OCI-LY1 (cell line): Measurements from ENCODE around the gene RAB40C.

Experiments used
- H2AFZ ChIP-seq: fragments of 200-600 bp; sonication (generic), shearing (Covaris generic); 2 replicates; pipeline ENCODE4 v1.6.0; 2014; ENCODE audit warnings: antibody characterized with exemption, mild to moderate bottlenecking, low read length
- H3F3A ChIP-seq: fragments of 200-600 bp; sonication (generic), shearing (Covaris generic); 2 replicates; pipeline ENCODE4 v1.6.0; 2014; ENCODE audit warnings: mild to moderate bottlenecking, antibody characterized with exemption, low read length, moderate library complexity; ENCODE audit not compliant: insufficient read depth
- H3K27ac ChIP-seq: fragments of 200-600 bp; sonication (generic); 2 replicates; pipeline ENCODE4 v1.5.1; 2014; ENCODE audit warnings: low read length, mixed run types, mild to moderate bottlenecking, low read depth; ENCODE audit not compliant: poor library complexity, severe bottlenecking
- H3K27me3 ChIP-seq: fragments of 200-600 bp; sonication (generic); 2 replicates; pipeline ENCODE4 v1.6.0; 2014; ENCODE audit warnings: antibody characterized with exemption, mild to moderate bottlenecking, low read length, moderate library complexity; ENCODE audit not compliant: insufficient read depth
- H3K36me3 ChIP-seq: fragments of 200-600 bp; sonication (generic); 2 replicates; pipeline ENCODE4 v1.6.1; 2014; ENCODE audit warnings: mild to moderate bottlenecking, antibody characterized with exemption, low read length, moderate library complexity, mixed read lengths; ENCODE audit not compliant: insufficient read depth
- H3K4me1 ChIP-seq: fragments of 200-600 bp; sonication (generic); 2 replicates; pipeline ENCODE4 v1.5.1; 2014; ENCODE audit warnings: mild to moderate bottlenecking, low read length, moderate library complexity; ENCODE audit not compliant: insufficient read depth, severe bottlenecking
- H3K4me2 ChIP-seq: fragments of 200-600 bp; sonication (generic), shearing (Covaris generic); 2 replicates; pipeline ENCODE4 v1.6.1; 2014; ENCODE audit warnings: low read length
- H3K4me3 ChIP-seq: fragments of 200-600 bp; sonication (generic); 2 replicates; pipeline ENCODE4 v1.5.1; 2014; ENCODE audit warnings: low read length, low read depth, mild to moderate bottlenecking, mixed read lengths; ENCODE audit not compliant: poor library complexity, severe bottlenecking
- H3K79me2 ChIP-seq: fragments of 200-600 bp; shearing (Covaris generic); 2 replicates; pipeline ENCODE4 v1.6.1; 2016; ENCODE audit warnings: mixed run types, low read length, mixed read lengths; ENCODE audit not compliant: insufficient read depth
- H3K9ac ChIP-seq: fragments of 200-600 bp; sonication (generic), shearing (Covaris generic); 2 replicates; pipeline ENCODE4 v1.6.1; 2014; ENCODE audit warnings: mild to moderate bottlenecking, low read length, mixed read lengths
- H3K9me2 ChIP-seq: fragments of 200-600 bp; sonication (generic), shearing (Covaris generic); 2 replicates; pipeline ENCODE4 v1.6.1; 2014; ENCODE audit warnings: low read depth, mild to moderate bottlenecking, low read length, mixed read lengths
- H3K9me3 ChIP-seq: fragments of 200-600 bp; shearing (Covaris generic); 2 replicates; pipeline ENCODE4 v1.6.1; 2014; ENCODE audit warnings: low read length, mixed read lengths
- H4K20me1 ChIP-seq: fragments of 200-600 bp; sonication (generic), shearing (Covaris generic); 2 replicates; pipeline ENCODE4 v1.6.0; 2016; ENCODE audit warnings: mild to moderate bottlenecking, low read length; ENCODE audit not compliant: insufficient read depth
- EZH2 ChIP-seq: fragments of 200-600 bp; sonication (generic), shearing (Covaris generic); IDR thresholded peaks from 2 replicates; pipeline ENCODE4 v1.8.0; 2017; ENCODE audit warnings: borderline replicate concordance, mixed run types, mild to moderate bottlenecking, antibody characterized with exemption, low read length, moderate library complexity, mixed read lengths
- TF ChIP-seq, protein P1 (sequence below): fragments of 200-600 bp; sonication (generic), shearing (Covaris generic); IDR thresholded peaks from 2 replicates; pipeline ENCODE4 v1.5.1; 2017; ENCODE audit warnings: mild to moderate bottlenecking, antibody characterized with exemption, low read length, moderate library complexity, mixed read lengths

Gene RAB40C

DNA sequence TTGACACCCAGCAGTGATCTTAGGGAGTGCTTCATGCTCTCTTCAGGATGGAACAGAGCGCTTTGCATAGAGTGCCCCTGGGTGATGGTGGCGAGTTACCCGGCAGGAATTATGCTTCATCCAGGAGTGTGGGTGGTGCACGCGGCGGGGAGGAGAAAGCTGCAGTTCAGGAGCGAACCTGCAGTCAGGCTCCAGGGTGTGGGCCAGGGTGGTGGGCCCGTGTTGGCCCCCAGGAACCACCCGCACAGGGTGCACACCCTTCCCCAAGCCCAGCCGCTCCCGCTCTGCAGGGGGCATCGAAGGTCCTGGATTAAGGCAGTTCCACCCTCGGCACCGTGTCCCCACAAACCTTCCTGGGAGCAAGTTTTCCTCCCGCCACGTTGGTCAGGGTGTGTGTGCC, 3.9 kb downstream of the RAB40C start:
- H3K9me3 ChIP-seq, result no peaks in the 10 kb centered on the region
- H3K79me2 ChIP-seq, result no peaks in the 10 kb centered on the region
- H3K27me3 ChIP-seq, result no peaks in the 10 kb centered on the region
- H2AFZ ChIP-seq, result no peak overlapping the region
- H3K9me2 ChIP-seq, result no peaks in the 10 kb centered on the region
- H3K4me3 ChIP-seq, result no peak overlapping the region
- TF ChIP-seq EZH2, result no peak
- TF ChIP-seq, protein P1, sequence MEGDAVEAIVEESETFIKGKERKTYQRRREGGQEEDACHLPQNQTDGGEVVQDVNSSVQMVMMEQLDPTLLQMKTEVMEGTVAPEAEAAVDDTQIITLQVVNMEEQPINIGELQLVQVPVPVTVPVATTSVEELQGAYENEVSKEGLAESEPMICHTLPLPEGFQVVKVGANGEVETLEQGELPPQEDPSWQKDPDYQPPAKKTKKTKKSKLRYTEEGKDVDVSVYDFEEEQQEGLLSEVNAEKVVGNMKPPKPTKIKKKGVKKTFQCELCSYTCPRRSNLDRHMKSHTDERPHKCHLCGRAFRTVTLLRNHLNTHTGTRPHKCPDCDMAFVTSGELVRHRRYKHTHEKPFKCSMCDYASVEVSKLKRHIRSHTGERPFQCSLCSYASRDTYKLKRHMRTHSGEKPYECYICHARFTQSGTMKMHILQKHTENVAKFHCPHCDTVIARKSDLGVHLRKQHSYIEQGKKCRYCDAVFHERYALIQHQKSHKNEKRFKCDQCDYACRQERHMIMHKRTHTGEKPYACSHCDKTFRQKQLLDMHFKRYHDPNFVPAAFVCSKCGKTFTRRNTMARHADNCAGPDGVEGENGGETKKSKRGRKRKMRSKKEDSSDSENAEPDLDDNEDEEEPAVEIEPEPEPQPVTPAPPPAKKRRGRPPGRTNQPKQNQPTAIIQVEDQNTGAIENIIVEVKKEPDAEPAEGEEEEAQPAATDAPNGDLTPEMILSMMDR, result no peak
- no peak overlapping the region for H3K4me2 ChIP-seq
- no peak overlapping the region; the same call in 1 of the 2 replicates for H3K9ac ChIP-seq
- peaks cover 27% of the 10 kb centered on the region for H3K4me1 ChIP-seq
- no peaks in the 10 kb centered on the region for H4K20me1 ChIP-seq
- H3K27ac ChIP-seq, result no peak overlapping the region
- H3F3A ChIP-seq, result no peaks in the 10 kb centered on the region
- H3K36me3 ChIP-seq, result no peaks in the 10 kb centered on the region

DNA sequence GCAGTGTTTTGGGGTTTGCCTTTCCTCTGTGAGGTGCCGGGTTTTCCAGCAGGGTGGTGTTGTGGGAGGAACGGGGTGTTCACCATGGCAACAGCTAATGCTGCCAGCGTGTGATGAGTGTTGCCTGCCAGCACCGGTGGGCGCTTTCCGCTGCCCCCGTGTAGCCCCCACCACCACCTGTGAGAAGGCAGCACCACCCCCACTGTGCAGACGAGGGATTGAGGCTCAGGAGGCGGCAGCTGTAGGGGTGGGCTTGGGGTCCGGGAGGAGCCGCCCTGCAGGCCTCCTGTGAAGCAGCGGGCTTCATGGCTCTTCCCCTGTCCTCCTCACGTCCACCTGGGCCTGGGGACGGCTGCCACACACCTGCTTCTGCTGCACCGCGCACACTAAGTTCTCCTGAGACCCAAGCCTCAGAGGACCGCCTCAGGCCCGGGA, 5.2 kb downstream of the RAB40C start:
- no peak overlapping the region for H3K4me3 ChIP-seq
- H4K20me1 ChIP-seq, result no peaks in the 10 kb centered on the region
- TF ChIP-seq EZH2, result no peak
- TF ChIP-seq, protein P1, result no peak
- no peaks in the 10 kb centered on the region for H3K9me2 ChIP-seq
- H3K27me3 ChIP-seq, result no peaks in the 10 kb centered on the region
- H3K79me2 ChIP-seq, result no peaks in the 10 kb centered on the region
- H3K27ac ChIP-seq, result no peak overlapping the region
- no peak overlapping the region for H2AFZ ChIP-seq
- H3K36me3 ChIP-seq, result no peaks in the 10 kb centered on the region
- H3K9ac ChIP-seq, result no peak overlapping the region
- H3K4me2 ChIP-seq, result no peak overlapping the region
- H3F3A ChIP-seq, result no peaks in the 10 kb centered on the region
- H3K4me1 ChIP-seq, result peaks cover 27% of the 10 kb centered on the region
- H3K9me3 ChIP-seq, result no peaks in the 10 kb centered on the region

DNA sequence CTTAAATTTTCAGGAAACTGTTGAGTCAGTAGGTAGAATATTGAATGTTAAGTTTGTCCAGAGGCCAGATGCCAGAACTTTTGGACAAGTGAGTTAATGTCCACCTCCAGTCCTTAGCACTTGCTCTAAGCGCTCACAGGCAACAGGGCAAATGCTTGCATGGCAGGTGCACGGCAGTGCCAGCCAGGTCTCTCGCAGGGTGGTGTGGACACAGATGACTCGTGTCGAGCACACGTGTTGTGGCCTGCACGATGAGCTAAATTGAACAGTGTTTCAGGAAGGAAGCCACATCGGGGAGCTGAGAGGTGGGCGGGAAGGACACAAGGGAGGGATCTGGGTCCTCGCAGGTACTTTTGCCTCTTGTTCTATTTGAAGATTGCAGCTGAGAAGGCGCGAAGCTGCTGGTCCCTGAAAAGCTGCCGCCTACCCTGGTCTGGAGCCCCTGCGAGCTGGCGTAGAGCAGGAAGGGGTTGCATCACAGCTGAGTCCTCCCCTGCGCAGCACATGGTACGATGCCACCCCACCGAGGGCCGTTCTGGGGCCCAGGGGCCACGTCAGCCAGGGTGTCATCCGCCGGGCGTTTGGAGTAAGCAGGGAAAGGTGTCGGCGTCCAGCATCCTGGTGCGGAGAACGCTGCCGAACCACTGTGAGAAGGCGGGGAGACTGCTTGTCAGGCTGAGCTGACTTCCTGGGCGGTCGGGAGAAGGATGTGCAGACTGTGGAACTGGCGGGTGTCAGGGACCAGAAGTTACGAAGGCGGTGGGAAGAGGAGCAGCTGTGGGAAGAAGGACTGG, 6.3 kb downstream of the RAB40C start:
- TF ChIP-seq EZH2, result no peak
- TF ChIP-seq, protein P1, result no peak
- H3K36me3 ChIP-seq, result peaks cover under 1% of the 10 kb centered on the region; the same call in 1 of the 2 replicates
- H3K79me2 ChIP-seq, result no peaks in the 10 kb centered on the region

More for the DNA sequence above, 6.3 kb downstream of the RAB40C start:
- Histone ChIP-seq H3K9me2 (no peaks in the 10 kb centered on the region), H3K27me3 (no peaks in the 10 kb centered on the region), H3K4me3 (no peak overlapping the region), H3K4me2 (no peak overlapping the region), H2AFZ (no peak overlapping the region), H3K9me3 (no peaks in the 10 kb centered on the region), H3K27ac (no peak overlapping the region), H3F3A (no peaks in the 10 kb centered on the region), H3K4me1 (peaks cover 19% of the 10 kb centered on the region), H3K9ac (no peak overlapping the region), H4K20me1 (no peaks in the 10 kb centered on the region)
